Measurements from ENCODE around the gene NKAPD1. TPM values are rescaled to one million over a fixed set of nuclear protein-coding genes. Genes with fewer than 3 reads are reported as not detected.
"Not testable (repeated sequence)": the region's sequence is repeated elsewhere in the genome, so short reads cannot be mapped to it uniquely, and the experiment has no call there.

NKAPD1 gene
- total and polyA plus RNA-seq, 2 donors (not counting 1 experiment from before 2014, with no cell fraction given) = 4.5 to 22.8 TPM

GRCh38 chr11:112042961-112043304, 31.2 kb upstream of the NKAPD1 start:
- H2AFZ ChIP-seq (ENCODE audit: insufficient read depth, low read depth, low read length, poor library complexity, severe bottlenecking) = no peak overlapping the region
- intact Hi-C loops (cut with micrococcal nuclease) = no loop called here
- CTCF ChIA-PET = interaction anchor here (0.6 kb wide), 1 partner anchor 190 kb away, joined by 5 read pairs; no protein-coding TSS in a partner anchor
- H3K27me3 ChIP-seq (replicated peaks in 1 of 4; ENCODE audit: control extremely low read depth in 1 of 4, control insufficient read depth in 3 of 4, insufficient read depth in 4 of 4, low read length in 3 of 4) = no peaks in the 10 kb centered on the region
- peaks cover under 1% of the 10 kb centered on the region in 2 donors for H3K4me1 ChIP-seq (ENCODE audit: control insufficient read depth in 2 of 2, insufficient read depth in 2 of 2, low read length in 2 of 2)
- DNase-seq (no peak), ATAC-seq (ENCODE audit: low read depth) (no peak)
- H3K4me3 ChIP-seq (ENCODE audit: control extremely low read depth in 1 of 5, extremely low read depth in 1 of 5, insufficient read depth in 1 of 5, low read depth in 2 of 5, low read length in 4 of 5) = no peak overlapping the region
- no peaks in the 10 kb centered on the region for H3K79me2 ChIP-seq (ENCODE audit: control insufficient read depth, insufficient read depth, low read length)
- no peaks in the 10 kb centered on the region for H3K27me3 Mint-ChIP-seq
- H4K20me1 ChIP-seq (ENCODE audit: control insufficient read depth, insufficient read depth, low read length, poor library complexity, severe bottlenecking) = no peaks in the 10 kb centered on the region
- H3K9ac ChIP-seq (ENCODE audit: low read length) = no peak overlapping the region
- H3K27ac Mint-ChIP-seq = no peak overlapping the region
- TF ChIP-seq, protein P1, sequence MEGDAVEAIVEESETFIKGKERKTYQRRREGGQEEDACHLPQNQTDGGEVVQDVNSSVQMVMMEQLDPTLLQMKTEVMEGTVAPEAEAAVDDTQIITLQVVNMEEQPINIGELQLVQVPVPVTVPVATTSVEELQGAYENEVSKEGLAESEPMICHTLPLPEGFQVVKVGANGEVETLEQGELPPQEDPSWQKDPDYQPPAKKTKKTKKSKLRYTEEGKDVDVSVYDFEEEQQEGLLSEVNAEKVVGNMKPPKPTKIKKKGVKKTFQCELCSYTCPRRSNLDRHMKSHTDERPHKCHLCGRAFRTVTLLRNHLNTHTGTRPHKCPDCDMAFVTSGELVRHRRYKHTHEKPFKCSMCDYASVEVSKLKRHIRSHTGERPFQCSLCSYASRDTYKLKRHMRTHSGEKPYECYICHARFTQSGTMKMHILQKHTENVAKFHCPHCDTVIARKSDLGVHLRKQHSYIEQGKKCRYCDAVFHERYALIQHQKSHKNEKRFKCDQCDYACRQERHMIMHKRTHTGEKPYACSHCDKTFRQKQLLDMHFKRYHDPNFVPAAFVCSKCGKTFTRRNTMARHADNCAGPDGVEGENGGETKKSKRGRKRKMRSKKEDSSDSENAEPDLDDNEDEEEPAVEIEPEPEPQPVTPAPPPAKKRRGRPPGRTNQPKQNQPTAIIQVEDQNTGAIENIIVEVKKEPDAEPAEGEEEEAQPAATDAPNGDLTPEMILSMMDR (IDR thresholded peaks at IDR 0.05) = no peak
- no peak for TF ChIP-seq EZH2 (IDR thresholded peaks at IDR 0.05; ENCODE audit: borderline replicate concordance, insufficient read depth, low read depth, low read length, poor library complexity, severe bottlenecking)
- peaks cover 8 to 51% of the 10 kb centered on the region in 2 experiments for H3K36me3 ChIP-seq (replicated peaks in 1 of 2; ENCODE audit: control extremely low read depth in 1 of 2, control insufficient read depth in 1 of 2, extremely low read depth in 1 of 2, insufficient read depth in 2 of 2, low read length in 1 of 2)
- WGBS (ENCODE audit: insufficient coverage) = no CpG with 5 or more reads among the region's 2 CpGs
- no peak overlapping the region for H3K4me2 ChIP-seq (replicated peaks; ENCODE audit: low read depth, low read length, poor library complexity, severe bottlenecking)
- no peak overlapping the region for H3K4me3 Mint-ChIP-seq
- H3K9me3 Mint-ChIP-seq (ENCODE audit: insufficient read depth) = no peaks in the 10 kb centered on the region
- peaks cover 6% of the 10 kb centered on the region for H3K4me1 Mint-ChIP-seq
- no peak overlapping the region for H3K27ac ChIP-seq (ENCODE audit: low read length in 2 of 2)
- POLR2A ChIA-PET = no interaction called here
- H3K9me3 ChIP-seq (ENCODE audit: control extremely low read depth in 1 of 3, control insufficient read depth in 2 of 3, insufficient read depth in 1 of 3, low read length in 2 of 3) = no peaks in the 10 kb centered on the region

DNA sequence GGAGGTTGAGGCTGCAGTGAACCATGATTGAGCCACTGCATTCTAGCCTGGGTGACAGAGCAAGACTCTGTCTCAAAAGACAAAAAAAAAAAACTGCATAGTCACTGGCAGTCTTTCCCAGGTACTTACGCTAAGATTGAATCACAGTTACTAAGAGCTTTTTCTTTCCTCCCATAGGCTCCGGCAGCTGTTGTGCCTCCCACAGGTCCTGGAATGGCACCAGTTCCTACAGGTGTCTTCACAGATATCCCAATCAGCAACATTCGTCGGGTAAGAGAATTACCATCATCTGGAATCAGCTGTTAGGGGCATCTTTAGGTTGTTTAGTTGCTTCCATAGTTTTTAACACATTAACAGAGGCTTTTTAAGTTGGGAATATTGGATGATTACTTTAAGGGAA, 29.1 kb upstream of the NKAPD1 start:
- H3K27ac ChIP-seq (ENCODE audit: low read length in 2 of 2) = no peak overlapping the region
- peaks cover 8 to 42% of the 10 kb centered on the region in 2 experiments for H3K36me3 ChIP-seq (replicated peaks in 1 of 2; ENCODE audit: control extremely low read depth in 1 of 2, control insufficient read depth in 1 of 2, extremely low read depth in 1 of 2, insufficient read depth in 2 of 2, low read length in 1 of 2)
- H3K9me3 ChIP-seq (ENCODE audit: control extremely low read depth in 1 of 3, control insufficient read depth in 2 of 3, insufficient read depth in 1 of 3, low read length in 2 of 3) = no peaks in the 10 kb centered on the region
- peaks cover 16 to 18% of the 10 kb centered on the region in 2 donors for H3K4me1 ChIP-seq (ENCODE audit: control insufficient read depth in 2 of 2, insufficient read depth in 2 of 2, low read length in 2 of 2)
- no peaks in the 10 kb centered on the region for H4K20me1 ChIP-seq (ENCODE audit: control insufficient read depth, insufficient read depth, low read length, poor library complexity, severe bottlenecking)
- CTCF ChIA-PET = no interaction called here
- no peaks in the 10 kb centered on the region for H3K27me3 ChIP-seq (replicated peaks in 1 of 4; ENCODE audit: control extremely low read depth in 1 of 4, control insufficient read depth in 3 of 4, insufficient read depth in 4 of 4, low read length in 3 of 4)
- no peak for DNase-seq
- peaks cover 10% of the 10 kb centered on the region for H3K79me2 ChIP-seq (ENCODE audit: control insufficient read depth, insufficient read depth, low read length)
- no peak overlapping the region for H3K4me2 ChIP-seq (replicated peaks; ENCODE audit: low read depth, low read length, poor library complexity, severe bottlenecking)
- no peak overlapping the region for H3K27ac Mint-ChIP-seq
- POLR2A ChIA-PET = no interaction called here
- intact Hi-C loops (cut with micrococcal nuclease) = no loop called here
- TF ChIP-seq, protein P1 (IDR thresholded peaks at IDR 0.05) = no peak
- no peak for TF ChIP-seq EZH2 (IDR thresholded peaks at IDR 0.05; ENCODE audit: borderline replicate concordance, insufficient read depth, low read depth, low read length, poor library complexity, severe bottlenecking)
- H3K9me3 Mint-ChIP-seq (ENCODE audit: insufficient read depth) = no peaks in the 10 kb centered on the region
- WGBS (ENCODE audit: insufficient coverage) = 100% methylated on average over 2 of the region's 4 CpGs
- H3K9ac ChIP-seq (ENCODE audit: low read length) = no peak overlapping the region
- H3K4me3 ChIP-seq (ENCODE audit: control extremely low read depth in 1 of 5, extremely low read depth in 1 of 5, insufficient read depth in 1 of 5, low read depth in 2 of 5, low read length in 4 of 5) = no peak overlapping the region
- H3K4me1 Mint-ChIP-seq = peaks cover 24% of the 10 kb centered on the region
- no peak for ATAC-seq (ENCODE audit: low read depth)
- H2AFZ ChIP-seq (ENCODE audit: insufficient read depth, low read depth, low read length, poor library complexity, severe bottlenecking) = no peak overlapping the region
- no peaks in the 10 kb centered on the region for H3K27me3 Mint-ChIP-seq
- no peak overlapping the region for H3K4me3 Mint-ChIP-seq

GRCh38 chr11:112046647-112047046, 27.5 kb upstream of the NKAPD1 start:
- DNase-seq; H3K9ac ChIP-seq (ENCODE audit: low read length); H3K27me3 ChIP-seq (replicated peaks in 1 of 4; ENCODE audit: control extremely low read depth in 1 of 4, control insufficient read depth in 3 of 4, insufficient read depth in 4 of 4, low read length in 3 of 4); H3K27ac ChIP-seq (ENCODE audit: low read length in 2 of 2); H3K4me3 Mint-ChIP-seq; H3K9me3 ChIP-seq (ENCODE audit: control extremely low read depth in 1 of 3, control insufficient read depth in 2 of 3, insufficient read depth in 1 of 3, low read length in 2 of 3); H3K4me2 ChIP-seq (replicated peaks; ENCODE audit: low read depth, low read length, poor library complexity, severe bottlenecking); intact Hi-C loops (cut with micrococcal nuclease); H4K20me1 ChIP-seq (ENCODE audit: control insufficient read depth, insufficient read depth, low read length, poor library complexity, severe bottlenecking); H3K4me3 ChIP-seq (ENCODE audit: control extremely low read depth in 1 of 5, extremely low read depth in 1 of 5, insufficient read depth in 1 of 5, low read depth in 2 of 5, low read length in 4 of 5); ATAC-seq (ENCODE audit: low read depth); H2AFZ ChIP-seq (ENCODE audit: insufficient read depth, low read depth, low read length, poor library complexity, severe bottlenecking); H3K9me3 Mint-ChIP-seq (ENCODE audit: insufficient read depth); H3K27ac Mint-ChIP-seq; CTCF ChIA-PET; H3K27me3 Mint-ChIP-seq; POLR2A ChIA-PET: not testable (repeated sequence)
- H3K36me3 ChIP-seq (replicated peaks in 1 of 2; ENCODE audit: control extremely low read depth in 1 of 2, control insufficient read depth in 1 of 2, extremely low read depth in 1 of 2, insufficient read depth in 2 of 2, low read length in 1 of 2) = peaks cover 5 to 28% of the 10 kb centered on the region in 2 experiments
- H3K4me1 ChIP-seq (ENCODE audit: control insufficient read depth in 2 of 2, insufficient read depth in 2 of 2, low read length in 2 of 2) = peaks cover 32 to 35% of the 10 kb centered on the region in 2 donors
- peaks cover 12% of the 10 kb centered on the region for H3K79me2 ChIP-seq (ENCODE audit: control insufficient read depth, insufficient read depth, low read length)
- H3K4me1 Mint-ChIP-seq = peaks cover 39% of the 10 kb centered on the region
- WGBS (ENCODE audit: insufficient coverage) = no CpG with 5 or more reads among the region's 2 CpGs
